Endodermal cell (in vitro differentiated cells): ENCODE measurements around the gene GFRA4. TPM values are rescaled to one million over a fixed set of nuclear protein-coding genes. Genes with fewer than 3 reads are reported as not detected.

Experiments
- DNase-seq: peaks from one replicate; pipeline ENCODE4 v3.0.0-alpha.2; 2017
- H3K27ac ChIP-seq: 2 replicates; pipeline ENCODE4 v1.5.1; 2013; ENCODE audit warnings: mild to moderate bottlenecking, low read depth, low read length, moderate library complexity
- H3K27me3 ChIP-seq: 2 replicates; pipeline ENCODE4 v1.6.1; 2013; ENCODE audit warnings: mild to moderate bottlenecking, low read length, moderate library complexity; ENCODE audit not compliant: insufficient read depth, control insufficient read depth, poor library complexity, severe bottlenecking
- H3K36me3 ChIP-seq: 2 replicates; pipeline ENCODE4 v1.7.0; 2013; ENCODE audit warnings: mild to moderate bottlenecking, low read length, moderate library complexity; ENCODE audit not compliant: control insufficient read depth, insufficient read depth
- H3K4me1 ChIP-seq: one replicate; pipeline ENCODE4 v1.7.0; 2013; ENCODE audit warnings: low read length; ENCODE audit not compliant: control insufficient read depth, insufficient read depth
- H3K4me3 ChIP-seq: 2 replicates; pipeline ENCODE4 v1.5.1; 2013; ENCODE audit warnings: mild to moderate bottlenecking, low read length, moderate library complexity
- H3K9ac ChIP-seq: 2 replicates; pipeline ENCODE4 v1.6.1; 2013; ENCODE audit warnings: mild to moderate bottlenecking, low read length, moderate library complexity; ENCODE audit not compliant: poor library complexity, severe bottlenecking; ENCODE audit errors: extremely low read depth
- H3K9me3 ChIP-seq: 2 replicates; pipeline ENCODE4 v1.6.1; 2013; ENCODE audit warnings: mild to moderate bottlenecking, low read length, moderate library complexity; ENCODE audit not compliant: control insufficient read depth
- H3K27ac Mint-ChIP-seq: 2 replicates; pipeline ENCODE4 v1.8.0; 2020; ENCODE audit warnings: mixed read lengths
- H3K27me3 Mint-ChIP-seq: 2 replicates; pipeline ENCODE4 v1.8.0; 2021; ENCODE audit warnings: mild to moderate bottlenecking, mixed read lengths; ENCODE audit not compliant: insufficient read depth
- H3K36me3 Mint-ChIP-seq: 2 replicates; pipeline ENCODE4 v1.8.0; 2020; ENCODE audit warnings: low read depth, mixed read lengths
- H3K4me1 Mint-ChIP-seq: 2 replicates; pipeline ENCODE4 v1.8.0; 2020; ENCODE audit warnings: mixed read lengths
- H3K4me3 Mint-ChIP-seq: 2 replicates; pipeline ENCODE4 v1.8.0; 2020; ENCODE audit warnings: mild to moderate bottlenecking, moderate library complexity, mixed read lengths
- H3K9me3 Mint-ChIP-seq: 2 replicates; pipeline ENCODE4 v1.8.0; 2020; ENCODE audit warnings: mild to moderate bottlenecking, mixed read lengths
- WGBS, 2 experiments: methylation state at CpG; one replicate each; pipeline versions ENCODE4 v1.1.5 to v1.1.7; 2013; ENCODE audit warnings: missing lambda C conversion rate in 2 of 2, mixed read lengths in 1 of 2; ENCODE audit not compliant: insufficient coverage in 1 of 2, insufficient read length in 1 of 2; 5-methylcytosine and 5-hydroxymethylcytosine counted together
- total RNA-seq, 2 donors: library from RNA; stranded (reverse); fragmentation: NEBNext Ultra II Directional in 1 of 2; extraction: Animal tissue kit (Norgen Biotek cat#: 25700) in 1 of 2; gene quantifications; 2 replicates in 1 of 2; 3 replicates in 1 of 2; pipeline ENCODE4 v1.2.1, GENCODE V29; 2021
- TF ChIP-seq, protein P1 (sequence below): fragments of 200-600 bp; sonication (generic); conservative IDR thresholded peaks from 2 replicates; pipeline ENCODE4 v1.5.0; 2021; ENCODE audit warnings: antibody characterized with exemption, mild to moderate bottlenecking

The GFRA4 gene
- total RNA-seq, 2 donors from 2014 or later: not detected

DNA sequence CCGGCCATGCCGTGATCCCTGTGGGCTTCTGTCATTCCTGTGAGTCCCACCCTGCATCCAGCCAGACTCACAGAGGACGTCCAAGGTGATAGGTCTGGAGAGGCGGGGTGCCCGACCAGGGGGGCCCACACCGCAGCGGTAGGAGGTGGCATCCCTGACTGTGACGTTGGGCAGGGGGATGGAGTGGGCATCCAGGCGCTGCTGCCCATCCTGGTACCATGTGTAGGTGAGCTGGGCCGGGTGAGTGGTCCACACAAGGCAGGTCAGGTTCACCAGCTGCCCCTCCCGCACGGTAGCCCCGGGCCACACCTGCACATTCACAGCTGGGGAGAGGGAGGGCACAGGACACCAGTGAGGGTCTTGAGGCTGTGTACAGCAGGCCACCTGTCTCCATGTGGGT is 30.2 kb upstream of the GFRA4 start:
- Mint-ChIP-seq H3K27ac (no peak overlapping the region), H3K9me3 (peaks cover 2% of the 10 kb centered on the region), H3K4me1 (no peaks in the 10 kb centered on the region), H3K4me3 (no peak overlapping the region), H3K27me3 (no peaks in the 10 kb centered on the region), H3K36me3 (no peaks in the 10 kb centered on the region)
- Histone ChIP-seq H3K9ac (no peak overlapping the region), H3K4me3 (no peak overlapping the region), H3K9me3 (no peaks in the 10 kb centered on the region), H3K27me3 (no peaks in the 10 kb centered on the region), H3K36me3 (no peaks in the 10 kb centered on the region), H3K4me1 (no peaks in the 10 kb centered on the region), H3K27ac (no peak overlapping the region)
- WGBS, 2 experiments: 89 to 91% methylated on average over 8 to 13 of the region's 13 CpGs
- TF ChIP-seq, protein P1, sequence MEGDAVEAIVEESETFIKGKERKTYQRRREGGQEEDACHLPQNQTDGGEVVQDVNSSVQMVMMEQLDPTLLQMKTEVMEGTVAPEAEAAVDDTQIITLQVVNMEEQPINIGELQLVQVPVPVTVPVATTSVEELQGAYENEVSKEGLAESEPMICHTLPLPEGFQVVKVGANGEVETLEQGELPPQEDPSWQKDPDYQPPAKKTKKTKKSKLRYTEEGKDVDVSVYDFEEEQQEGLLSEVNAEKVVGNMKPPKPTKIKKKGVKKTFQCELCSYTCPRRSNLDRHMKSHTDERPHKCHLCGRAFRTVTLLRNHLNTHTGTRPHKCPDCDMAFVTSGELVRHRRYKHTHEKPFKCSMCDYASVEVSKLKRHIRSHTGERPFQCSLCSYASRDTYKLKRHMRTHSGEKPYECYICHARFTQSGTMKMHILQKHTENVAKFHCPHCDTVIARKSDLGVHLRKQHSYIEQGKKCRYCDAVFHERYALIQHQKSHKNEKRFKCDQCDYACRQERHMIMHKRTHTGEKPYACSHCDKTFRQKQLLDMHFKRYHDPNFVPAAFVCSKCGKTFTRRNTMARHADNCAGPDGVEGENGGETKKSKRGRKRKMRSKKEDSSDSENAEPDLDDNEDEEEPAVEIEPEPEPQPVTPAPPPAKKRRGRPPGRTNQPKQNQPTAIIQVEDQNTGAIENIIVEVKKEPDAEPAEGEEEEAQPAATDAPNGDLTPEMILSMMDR: no peak
- DNase-seq: no peak

DNA sequence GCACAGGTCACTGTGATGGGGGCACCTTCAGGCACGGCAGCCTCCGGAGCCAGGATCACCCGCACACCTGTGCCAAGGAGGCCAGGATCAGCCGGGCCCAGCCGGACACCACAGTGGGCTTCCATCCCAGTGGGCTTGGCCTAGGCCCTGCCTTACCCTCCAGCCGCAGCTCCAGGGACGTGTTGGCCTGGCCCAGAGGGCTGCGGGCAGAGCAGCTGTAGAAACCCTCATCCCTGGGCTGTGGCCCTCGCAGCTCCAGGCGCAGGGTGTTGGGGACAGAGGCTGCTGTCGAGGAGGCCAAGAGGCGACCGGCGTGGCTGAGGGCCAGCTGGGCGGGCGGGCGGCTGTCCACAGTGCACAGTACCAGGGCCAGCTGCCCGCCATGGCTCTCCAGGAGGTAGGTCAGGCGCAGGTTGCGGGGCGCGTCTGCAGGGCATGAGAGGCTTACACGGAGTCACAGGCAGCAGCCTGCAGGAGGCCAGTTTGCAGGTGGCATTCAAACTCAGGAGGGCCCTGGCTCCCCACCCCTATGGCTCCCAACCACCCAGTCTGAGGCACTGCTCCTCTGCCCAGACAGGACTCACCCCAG is 29.6 kb upstream of the GFRA4 start:
- no peak overlapping the region for H3K4me3 Mint-ChIP-seq
- H3K9ac ChIP-seq: no peak overlapping the region
- TF ChIP-seq, protein P1: no peak
- no peaks in the 10 kb centered on the region for H3K4me1 ChIP-seq
- H3K27ac ChIP-seq: no peak overlapping the region
- H3K27me3 Mint-ChIP-seq: no peaks in the 10 kb centered on the region
- no peak overlapping the region for H3K4me3 ChIP-seq
- H3K27me3 ChIP-seq: no peaks in the 10 kb centered on the region
- H3K36me3 Mint-ChIP-seq: no peaks in the 10 kb centered on the region
- WGBS, 2 experiments: 92% methylated on average over 19 to 23 of the region's 23 CpGs
- peaks cover 2% of the 10 kb centered on the region for H3K9me3 Mint-ChIP-seq
- H3K27ac Mint-ChIP-seq: no peak overlapping the region
- no peaks in the 10 kb centered on the region for H3K4me1 Mint-ChIP-seq
- H3K36me3 ChIP-seq: no peaks in the 10 kb centered on the region
- DNase-seq: no peak
- no peaks in the 10 kb centered on the region for H3K9me3 ChIP-seq

DNA sequence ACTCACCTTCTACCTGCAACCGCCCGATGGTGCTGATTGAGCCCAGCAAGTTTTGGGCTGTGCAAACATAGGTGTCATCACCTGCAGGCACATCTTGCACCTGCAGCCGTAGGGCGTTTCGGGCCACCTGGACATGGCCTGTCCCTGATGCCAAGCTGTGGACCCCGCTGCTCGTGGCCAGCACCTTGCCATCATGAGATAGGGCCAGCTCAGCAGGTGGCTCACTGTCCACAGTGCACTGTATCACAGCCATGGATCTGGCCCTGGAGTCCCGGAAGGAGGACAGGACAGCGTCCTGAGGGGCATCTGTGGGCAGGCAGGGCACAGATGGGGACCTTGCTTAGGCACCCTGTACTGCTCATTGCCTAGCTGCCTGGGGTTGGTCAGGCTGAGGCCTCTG is 28.7 kb upstream of the GFRA4 start:
- H3K4me1 ChIP-seq: no peaks in the 10 kb centered on the region
- Mint-ChIP-seq H3K9me3 (peaks cover 2% of the 10 kb centered on the region), H3K27ac (no peak overlapping the region), H3K27me3 (peaks cover 3% of the 10 kb centered on the region), H3K36me3 (no peaks in the 10 kb centered on the region), H3K4me3 (no peak overlapping the region), H3K4me1 (no peaks in the 10 kb centered on the region)
- no peaks in the 10 kb centered on the region for H3K27me3 ChIP-seq
- H3K9me3 ChIP-seq: no peaks in the 10 kb centered on the region
- TF ChIP-seq, protein P1: no peak
- DNase-seq: no peak
- no peak overlapping the region for H3K9ac ChIP-seq
- no peak overlapping the region for H3K27ac ChIP-seq
- WGBS, 2 experiments: 92 to 93% methylated on average over 9 of the region's 9 CpGs
- no peaks in the 10 kb centered on the region for H3K36me3 ChIP-seq
- H3K4me3 ChIP-seq: no peak overlapping the region
